ENCODE measurements around the gene MPHOSPH6.

Gene MPHOSPH6

GRCh38 chr16:82185012-82185411 is 15.0 kb upstream of the MPHOSPH6 start:
- no peak for DNase-seq (ENCODE audit: low read depth)
- H3K4me3 ChIP-seq (ENCODE audit: low read depth, low read length): no peak overlapping the region
- TF ChIP-seq, protein P1, sequence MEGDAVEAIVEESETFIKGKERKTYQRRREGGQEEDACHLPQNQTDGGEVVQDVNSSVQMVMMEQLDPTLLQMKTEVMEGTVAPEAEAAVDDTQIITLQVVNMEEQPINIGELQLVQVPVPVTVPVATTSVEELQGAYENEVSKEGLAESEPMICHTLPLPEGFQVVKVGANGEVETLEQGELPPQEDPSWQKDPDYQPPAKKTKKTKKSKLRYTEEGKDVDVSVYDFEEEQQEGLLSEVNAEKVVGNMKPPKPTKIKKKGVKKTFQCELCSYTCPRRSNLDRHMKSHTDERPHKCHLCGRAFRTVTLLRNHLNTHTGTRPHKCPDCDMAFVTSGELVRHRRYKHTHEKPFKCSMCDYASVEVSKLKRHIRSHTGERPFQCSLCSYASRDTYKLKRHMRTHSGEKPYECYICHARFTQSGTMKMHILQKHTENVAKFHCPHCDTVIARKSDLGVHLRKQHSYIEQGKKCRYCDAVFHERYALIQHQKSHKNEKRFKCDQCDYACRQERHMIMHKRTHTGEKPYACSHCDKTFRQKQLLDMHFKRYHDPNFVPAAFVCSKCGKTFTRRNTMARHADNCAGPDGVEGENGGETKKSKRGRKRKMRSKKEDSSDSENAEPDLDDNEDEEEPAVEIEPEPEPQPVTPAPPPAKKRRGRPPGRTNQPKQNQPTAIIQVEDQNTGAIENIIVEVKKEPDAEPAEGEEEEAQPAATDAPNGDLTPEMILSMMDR (IDR thresholded peaks at IDR 0.05; ENCODE audit: low read depth, low read length, missing control alignments): no peak
- in situ Hi-C loops (cut with HindIII; ENCODE audit: low sequenced_read_pairs): loop anchor here (5.0 kb wide), 1 partner anchor 33 kb away; no protein-coding TSS in a partner anchor

DNA sequence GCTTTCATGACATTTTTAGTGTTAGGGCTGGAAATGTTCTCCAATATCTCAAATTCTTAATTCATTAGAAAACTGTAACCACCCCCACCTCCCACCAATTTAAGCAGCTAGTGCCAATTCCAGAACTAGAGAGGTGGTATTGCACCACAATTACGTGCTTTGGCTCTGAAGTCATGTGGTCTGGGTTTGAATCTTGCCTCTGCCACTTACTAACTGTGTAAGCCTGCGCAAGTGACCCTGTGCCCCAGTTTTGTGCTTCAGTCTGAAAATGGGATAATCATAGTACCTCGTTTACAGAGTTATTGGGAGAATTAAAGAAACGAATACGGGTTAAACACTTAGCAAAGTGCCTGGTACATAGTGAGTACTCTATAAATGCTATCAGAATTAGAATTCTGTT is 14.2 kb upstream of the MPHOSPH6 start:
- no peak overlapping the region for H3K4me3 ChIP-seq (ENCODE audit: low read depth, low read length)
- in situ Hi-C loops (cut with HindIII; ENCODE audit: low sequenced_read_pairs): no loop called here
- DNase-seq (ENCODE audit: low read depth): no peak
- TF ChIP-seq, protein P1 (IDR thresholded peaks at IDR 0.05; ENCODE audit: low read depth, low read length, missing control alignments): no peak

DNA sequence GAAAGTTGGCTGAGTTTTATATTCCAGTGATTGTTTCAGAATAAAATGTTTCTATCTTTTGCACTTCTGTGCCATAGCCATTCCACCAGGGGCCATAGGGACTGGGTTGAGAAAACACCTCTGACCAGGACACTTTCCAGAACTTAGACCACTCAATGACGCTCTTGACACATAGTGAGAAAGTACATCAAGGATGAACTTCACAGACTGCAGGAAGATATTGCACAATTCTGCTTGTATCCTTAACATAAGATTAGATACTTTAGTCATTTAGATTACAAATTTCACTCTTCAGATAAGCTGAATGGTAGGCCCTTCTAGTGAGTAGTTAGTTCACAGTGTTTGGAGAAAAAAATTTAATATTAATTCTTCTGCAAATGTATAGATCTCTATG is 13.0 kb upstream of the MPHOSPH6 start:
- no peak overlapping the region for H3K4me3 ChIP-seq (ENCODE audit: low read depth, low read length)
- DNase-seq (ENCODE audit: low read depth): no peak
- TF ChIP-seq, protein P1 (IDR thresholded peaks at IDR 0.05; ENCODE audit: low read depth, low read length, missing control alignments): no peak
- in situ Hi-C loops (cut with HindIII; ENCODE audit: low sequenced_read_pairs): no loop called here

- H3K4me3 ChIP-seq (ENCODE audit: low read depth, low read length): no peak overlapping the region
- in situ Hi-C loops (cut with HindIII; ENCODE audit: low sequenced_read_pairs): no loop called here
- TF ChIP-seq, protein P1 (IDR thresholded peaks at IDR 0.05; ENCODE audit: low read depth, low read length, missing control alignments): no peak
- no peak for DNase-seq (ENCODE audit: low read depth)
Observed at GRCh38 chr16:82182266-82183003, 12.4 kb upstream of the MPHOSPH6 start.

- DNase-seq (ENCODE audit: low read depth): no peak
- TF ChIP-seq, protein P1 (IDR thresholded peaks at IDR 0.05; ENCODE audit: low read depth, low read length, missing control alignments): no peak
- in situ Hi-C loops (cut with HindIII; ENCODE audit: low sequenced_read_pairs): no loop called here
- no peak overlapping the region for H3K4me3 ChIP-seq (ENCODE audit: low read depth, low read length)
Observed at GRCh38 chr16:82181461-82182185, 11.6 kb upstream of the MPHOSPH6 start.

GRCh38 chr16:82178352-82178751 is 8.3 kb upstream of the MPHOSPH6 start:
- in situ Hi-C loops (cut with HindIII; ENCODE audit: low sequenced_read_pairs): no loop called here
- TF ChIP-seq, protein P1 (IDR thresholded peaks at IDR 0.05; ENCODE audit: low read depth, low read length, missing control alignments): no peak
- no peak overlapping the region for H3K4me3 ChIP-seq (ENCODE audit: low read depth, low read length)
- DNase-seq (ENCODE audit: low read depth): no peak
